Measurements from ENCODE around the gene TJAP1.

DNA sequence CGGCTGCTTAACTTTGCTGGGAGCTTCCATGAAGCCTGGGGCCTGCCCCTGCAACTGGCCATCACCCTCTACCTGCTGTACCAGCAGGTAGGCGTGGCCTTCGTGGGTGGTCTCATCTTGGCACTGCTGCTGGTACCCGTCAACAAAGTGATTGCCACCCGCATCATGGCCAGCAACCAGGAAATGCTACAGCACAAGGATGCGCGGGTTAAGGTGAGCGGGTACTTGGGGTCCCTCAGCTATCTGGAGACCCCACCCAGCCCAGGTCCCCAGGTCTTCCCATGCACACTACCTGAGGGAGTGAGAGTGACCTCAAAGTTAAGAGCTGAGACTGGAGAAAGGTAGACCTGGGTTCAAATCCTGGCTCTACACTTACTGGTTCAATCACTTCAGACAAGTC lies 44.2 kb upstream of the TJAP1 start:
- TF ChIP-seq, protein P1, sequence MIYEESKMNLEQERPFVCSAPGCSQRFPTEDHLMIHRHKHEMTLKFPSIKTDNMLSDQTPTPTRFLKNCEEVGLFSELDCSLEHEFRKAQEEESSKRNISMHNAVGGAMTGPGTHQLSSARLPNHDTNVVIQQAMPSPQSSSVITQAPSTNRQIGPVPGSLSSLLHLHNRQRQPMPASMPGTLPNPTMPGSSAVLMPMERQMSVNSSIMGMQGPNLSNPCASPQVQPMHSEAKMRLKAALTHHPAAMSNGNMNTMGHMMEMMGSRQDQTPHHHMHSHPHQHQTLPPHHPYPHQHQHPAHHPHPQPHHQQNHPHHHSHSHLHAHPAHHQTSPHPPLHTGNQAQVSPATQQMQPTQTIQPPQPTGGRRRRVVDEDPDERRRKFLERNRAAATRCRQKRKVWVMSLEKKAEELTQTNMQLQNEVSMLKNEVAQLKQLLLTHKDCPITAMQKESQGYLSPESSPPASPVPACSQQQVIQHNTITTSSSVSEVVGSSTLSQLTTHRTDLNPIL (CRISPR knock-in tag; IDR thresholded peaks at IDR 0.05; ENCODE audit: low read depth) = no peak
- no peak for TF ChIP-seq OSR1 (CRISPR knock-in tag; IDR thresholded peaks at IDR 0.05)
- TF ChIP-seq, protein P2, sequence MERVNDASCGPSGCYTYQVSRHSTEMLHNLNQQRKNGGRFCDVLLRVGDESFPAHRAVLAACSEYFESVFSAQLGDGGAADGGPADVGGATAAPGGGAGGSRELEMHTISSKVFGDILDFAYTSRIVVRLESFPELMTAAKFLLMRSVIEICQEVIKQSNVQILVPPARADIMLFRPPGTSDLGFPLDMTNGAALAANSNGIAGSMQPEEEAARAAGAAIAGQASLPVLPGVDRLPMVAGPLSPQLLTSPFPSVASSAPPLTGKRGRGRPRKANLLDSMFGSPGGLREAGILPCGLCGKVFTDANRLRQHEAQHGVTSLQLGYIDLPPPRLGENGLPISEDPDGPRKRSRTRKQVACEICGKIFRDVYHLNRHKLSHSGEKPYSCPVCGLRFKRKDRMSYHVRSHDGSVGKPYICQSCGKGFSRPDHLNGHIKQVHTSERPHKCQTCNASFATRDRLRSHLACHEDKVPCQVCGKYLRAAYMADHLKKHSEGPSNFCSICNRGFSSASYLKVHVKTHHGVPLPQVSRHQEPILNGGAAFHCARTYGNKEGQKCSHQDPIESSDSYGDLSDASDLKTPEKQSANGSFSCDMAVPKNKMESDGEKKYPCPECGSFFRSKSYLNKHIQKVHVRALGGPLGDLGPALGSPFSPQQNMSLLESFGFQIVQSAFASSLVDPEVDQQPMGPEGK (CRISPR knock-in tag; IDR thresholded peaks at IDR 0.05; ENCODE audit: borderline replicate concordance) = no peak
- TF ChIP-seq, protein P3, sequence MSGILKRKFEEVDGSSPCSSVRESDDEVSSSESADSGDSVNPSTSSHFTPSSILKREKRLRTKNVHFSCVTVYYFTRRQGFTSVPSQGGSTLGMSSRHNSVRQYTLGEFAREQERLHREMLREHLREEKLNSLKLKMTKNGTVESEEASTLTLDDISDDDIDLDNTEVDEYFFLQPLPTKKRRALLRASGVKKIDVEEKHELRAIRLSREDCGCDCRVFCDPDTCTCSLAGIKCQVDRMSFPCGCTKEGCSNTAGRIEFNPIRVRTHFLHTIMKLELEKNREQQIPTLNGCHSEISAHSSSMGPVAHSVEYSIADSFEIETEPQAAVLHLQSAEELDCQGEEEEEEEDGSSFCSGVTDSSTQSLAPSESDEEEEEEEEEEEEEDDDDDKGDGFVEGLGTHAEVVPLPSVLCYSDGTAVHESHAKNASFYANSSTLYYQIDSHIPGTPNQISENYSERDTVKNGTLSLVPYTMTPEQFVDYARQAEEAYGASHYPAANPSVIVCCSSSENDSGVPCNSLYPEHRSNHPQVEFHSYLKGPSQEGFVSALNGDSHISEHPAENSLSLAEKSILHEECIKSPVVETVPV (CRISPR knock-in tag; IDR thresholded peaks at IDR 0.05) = no peak
- no peak for TF ChIP-seq ARNTL (CRISPR knock-in tag; IDR thresholded peaks at IDR 0.05; ENCODE audit: borderline replicate concordance, low read depth)
- no peak for TF ChIP-seq ZFP30 (CRISPR knock-in tag; IDR thresholded peaks at IDR 0.05)
- TF ChIP-seq TOX (CRISPR knock-in tag; IDR thresholded peaks at IDR 0.05; ENCODE audit: borderline replicate concordance) = no peak
- no peak for TF ChIP-seq ZNF8 (CRISPR knock-in tag; IDR thresholded peaks at IDR 0.05)
- TF ChIP-seq, protein P4, sequence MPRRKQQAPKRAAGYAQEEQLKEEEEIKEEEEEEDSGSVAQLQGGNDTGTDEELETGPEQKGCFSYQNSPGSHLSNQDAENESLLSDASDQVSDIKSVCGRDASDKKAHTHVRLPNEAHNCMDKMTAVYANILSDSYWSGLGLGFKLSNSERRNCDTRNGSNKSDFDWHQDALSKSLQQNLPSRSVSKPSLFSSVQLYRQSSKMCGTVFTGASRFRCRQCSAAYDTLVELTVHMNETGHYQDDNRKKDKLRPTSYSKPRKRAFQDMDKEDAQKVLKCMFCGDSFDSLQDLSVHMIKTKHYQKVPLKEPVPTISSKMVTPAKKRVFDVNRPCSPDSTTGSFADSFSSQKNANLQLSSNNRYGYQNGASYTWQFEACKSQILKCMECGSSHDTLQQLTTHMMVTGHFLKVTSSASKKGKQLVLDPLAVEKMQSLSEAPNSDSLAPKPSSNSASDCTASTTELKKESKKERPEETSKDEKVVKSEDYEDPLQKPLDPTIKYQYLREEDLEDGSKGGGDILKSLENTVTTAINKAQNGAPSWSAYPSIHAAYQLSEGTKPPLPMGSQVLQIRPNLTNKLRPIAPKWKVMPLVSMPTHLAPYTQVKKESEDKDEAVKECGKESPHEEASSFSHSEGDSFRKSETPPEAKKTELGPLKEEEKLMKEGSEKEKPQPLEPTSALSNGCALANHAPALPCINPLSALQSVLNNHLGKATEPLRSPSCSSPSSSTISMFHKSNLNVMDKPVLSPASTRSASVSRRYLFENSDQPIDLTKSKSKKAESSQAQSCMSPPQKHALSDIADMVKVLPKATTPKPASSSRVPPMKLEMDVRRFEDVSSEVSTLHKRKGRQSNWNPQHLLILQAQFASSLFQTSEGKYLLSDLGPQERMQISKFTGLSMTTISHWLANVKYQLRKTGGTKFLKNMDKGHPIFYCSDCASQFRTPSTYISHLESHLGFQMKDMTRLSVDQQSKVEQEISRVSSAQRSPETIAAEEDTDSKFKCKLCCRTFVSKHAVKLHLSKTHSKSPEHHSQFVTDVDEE (CRISPR knock-in tag; IDR thresholded peaks at IDR 0.05) = no peak
- TF ChIP-seq ESRRG (CRISPR knock-in tag; IDR thresholded peaks at IDR 0.05) = no peak
